Stimulated activated CD8-positive, alpha-beta memory T cell treated with anti-CD3 and anti-CD28 coated beads, Interleukin-12 subunit alpha, Interleukin-12 subunit beta, amount 100 ng/mL, for 1 hour (primary cell): Measurements from ENCODE around the gene PARP1.
"Not testable (repeated sequence)": the region's sequence is repeated elsewhere in the genome, so short reads cannot be mapped to it uniquely, and the experiment has no call there.

Experiments used
- DNase-seq: peaks from one replicate; pipeline ENCODE4 v3.0.0-alpha.2; 2020; ENCODE audit warnings: low read depth

Gene PARP1

GRCh38 chr1:226428791-226429461 is 21.0 kb upstream of the PARP1 start:
- DNase-seq = no peak

- no peak for DNase-seq
Observed at GRCh38 chr1:226428348-226428747, 20.5 kb upstream of the PARP1 start.

GRCh38 chr1:226427131-226427530 is 19.2 kb upstream of the PARP1 start:
- no peak for DNase-seq

GRCh38 chr1:226426395-226426794 is 18.5 kb upstream of the PARP1 start:
- not testable (repeated sequence) for DNase-seq

- peak; percentile 11 for DNase-seq
Observed at GRCh38 chr1:226425431-226426031, 17.6 kb upstream of the PARP1 start.

- DNase-seq = no peak
Observed at GRCh38 chr1:226425004-226425378, 17.1 kb upstream of the PARP1 start.

GRCh38 chr1:226424221-226425003 is 16.5 kb upstream of the PARP1 start:
- no peak for DNase-seq

- no peak for DNase-seq
Observed at GRCh38 chr1:226422478-226422877, 14.6 kb upstream of the PARP1 start.

- no peak for DNase-seq
Observed at GRCh38 chr1:226420897-226421296, 13.0 kb upstream of the PARP1 start.

- no peak for DNase-seq
Observed at GRCh38 chr1:226420328-226420727, 12.4 kb upstream of the PARP1 start.

GRCh38 chr1:226419284-226420029 is 11.6 kb upstream of the PARP1 start:
- DNase-seq = no peak

GRCh38 chr1:226417830-226418546 is 10.1 kb upstream of the PARP1 start:
- no peak for DNase-seq

- DNase-seq = no peak
Observed at GRCh38 chr1:226417350-226417749, 9.5 kb upstream of the PARP1 start.

GRCh38 chr1:226414098-226414698 is 6.3 kb upstream of the PARP1 start:
- DNase-seq = no peak

GRCh38 chr1:226411619-226412018 is 3.7 kb upstream of the PARP1 start:
- DNase-seq = no peak

- DNase-seq = no peak
Observed at GRCh38 chr1:226410958-226411357, 3.1 kb upstream of the PARP1 start.

- no peak for DNase-seq
Observed at GRCh38 chr1:226409392-226409791, 1.5 kb upstream of the PARP1 start.

GRCh38 chr1:226408285-226409184 is 642 bp upstream of the PARP1 start:
- no peak for DNase-seq

GRCh38 chr1:226407199-226407496 is 745 bp downstream of the PARP1 start:
- DNase-seq = no peak

GRCh38 chr1:226406401-226406881 is 1.5 kb downstream of the PARP1 start:
- no peak for DNase-seq
